ENCODE data around the gene SHB. TPM values are rescaled to one million over a fixed set of nuclear protein-coding genes. Genes with fewer than 3 reads are reported as not detected.

SHB gene
- total RNA-seq, 4 donors from 2014 or later, result 18.4 to 27.5 (median 22.0) TPM

DNA sequence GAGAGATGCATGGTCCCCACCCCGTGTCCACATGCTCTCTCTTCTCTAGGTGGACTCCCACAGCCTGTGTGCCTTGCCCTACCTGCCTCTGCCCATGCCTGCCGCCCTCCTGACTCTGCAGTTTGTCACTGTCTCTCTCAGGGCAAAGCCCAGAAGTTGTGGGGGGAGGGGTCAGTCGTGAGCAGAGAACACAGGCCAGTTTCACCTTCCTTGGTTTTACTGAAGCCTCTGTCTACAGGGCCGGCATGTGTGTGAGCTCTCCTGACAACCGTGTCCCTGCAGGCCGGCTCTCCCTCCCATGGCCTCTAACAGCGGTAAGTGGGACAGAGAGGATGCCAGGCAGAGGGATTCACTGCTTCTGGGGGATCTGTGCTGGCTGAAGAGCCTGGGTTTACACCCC, 121.6 kb downstream of the SHB start:
- H3K4me1 ChIP-seq, result peaks cover 16 to 21% of the 10 kb centered on the region in 2 donors
- no peak for DNase-seq
- 89 to 92% methylated on average over 7 of the region's 7 CpGs for WGBS, 2 donors

DNA sequence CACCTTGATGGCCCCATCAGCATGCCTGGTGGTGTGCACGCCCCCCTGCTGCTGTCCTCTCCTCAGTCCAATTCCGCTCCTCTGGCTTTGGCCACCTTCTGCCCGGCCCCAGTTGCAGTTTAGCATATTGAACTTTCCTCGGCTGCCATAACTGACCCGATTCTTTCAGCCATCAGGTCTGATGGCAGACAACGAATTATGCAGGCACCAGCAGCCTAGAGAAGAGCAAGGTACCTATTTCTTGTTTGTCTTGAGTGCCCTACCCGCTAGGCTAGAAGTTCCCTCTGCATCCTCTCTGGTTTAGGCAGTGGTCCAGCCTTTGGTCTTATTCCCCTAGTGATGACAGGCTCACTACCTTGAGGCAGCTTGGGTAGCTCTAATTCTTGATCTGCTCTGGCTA, 122.1 kb downstream of the SHB start:
- intact Hi-C loops (cut with DNase I), result loop anchor here (10.0 kb wide), 1 partner anchor 68 kb away; no protein-coding TSS in a partner anchor
- TF ChIP-seq POLR2A (IDR thresholded peaks at IDR 0.05), result no peak
- TF ChIP-seq, protein P1, sequence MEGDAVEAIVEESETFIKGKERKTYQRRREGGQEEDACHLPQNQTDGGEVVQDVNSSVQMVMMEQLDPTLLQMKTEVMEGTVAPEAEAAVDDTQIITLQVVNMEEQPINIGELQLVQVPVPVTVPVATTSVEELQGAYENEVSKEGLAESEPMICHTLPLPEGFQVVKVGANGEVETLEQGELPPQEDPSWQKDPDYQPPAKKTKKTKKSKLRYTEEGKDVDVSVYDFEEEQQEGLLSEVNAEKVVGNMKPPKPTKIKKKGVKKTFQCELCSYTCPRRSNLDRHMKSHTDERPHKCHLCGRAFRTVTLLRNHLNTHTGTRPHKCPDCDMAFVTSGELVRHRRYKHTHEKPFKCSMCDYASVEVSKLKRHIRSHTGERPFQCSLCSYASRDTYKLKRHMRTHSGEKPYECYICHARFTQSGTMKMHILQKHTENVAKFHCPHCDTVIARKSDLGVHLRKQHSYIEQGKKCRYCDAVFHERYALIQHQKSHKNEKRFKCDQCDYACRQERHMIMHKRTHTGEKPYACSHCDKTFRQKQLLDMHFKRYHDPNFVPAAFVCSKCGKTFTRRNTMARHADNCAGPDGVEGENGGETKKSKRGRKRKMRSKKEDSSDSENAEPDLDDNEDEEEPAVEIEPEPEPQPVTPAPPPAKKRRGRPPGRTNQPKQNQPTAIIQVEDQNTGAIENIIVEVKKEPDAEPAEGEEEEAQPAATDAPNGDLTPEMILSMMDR (IDR thresholded peaks at IDR 0.05), result no peak
- WGBS, 2 donors, result 94% methylated on average over 7 of the region's 7 CpGs

More for the DNA sequence above, 121.6 kb downstream of the SHB start:
- Histone ChIP-seq H3K9me3 (no peaks in the 10 kb centered on the region), H3K36me3 (no peaks in the 10 kb centered on the region), H3K27me3 (no peaks in the 10 kb centered on the region), H3K4me3 (replicated peaks in 1 of 3) (no peak overlapping the region), H3K27ac (no peak overlapping the region)
- no peak for TF ChIP-seq POLR2A (IDR thresholded peaks at IDR 0.05)
- TF ChIP-seq, protein P1 (IDR thresholded peaks at IDR 0.05), result no peak
- intact Hi-C loops (cut with DNase I), result loop anchor here (10.0 kb wide), 1 partner anchor 67 kb away; no protein-coding TSS in a partner anchor

DNA sequence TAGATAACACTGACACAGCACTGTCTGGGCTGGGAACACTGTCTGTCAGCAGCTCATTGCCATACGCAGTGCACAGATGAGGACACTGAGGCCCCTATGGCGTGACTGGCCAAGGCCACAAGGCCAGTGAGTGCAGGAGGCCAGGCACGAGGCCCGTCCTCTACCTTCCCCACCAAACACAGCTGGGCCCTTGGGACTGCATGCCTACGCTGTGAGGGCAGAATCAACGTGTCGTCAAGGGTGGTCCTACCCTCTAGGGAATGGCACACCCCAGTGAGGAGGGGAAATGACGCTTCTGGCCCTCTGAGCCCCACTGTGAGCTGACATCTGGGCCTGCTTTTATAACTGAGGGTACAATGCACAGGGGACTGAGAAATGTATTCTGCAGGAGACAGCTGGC, 123.0 kb downstream of the SHB start:
- Histone ChIP-seq H3K4me1 (peaks cover 16 to 21% of the 10 kb centered on the region in 2 donors), H3K36me3 (no peaks in the 10 kb centered on the region), H3K4me3 (replicated peaks in 1 of 3) (no peak overlapping the region), H3K27ac (no peak overlapping the region), H3K9me3 (no peaks in the 10 kb centered on the region), H3K27me3 (no peaks in the 10 kb centered on the region)
- no peak for TF ChIP-seq POLR2A (IDR thresholded peaks at IDR 0.05)
- TF ChIP-seq, protein P1 (IDR thresholded peaks at IDR 0.05), result no peak
- intact Hi-C loops (cut with DNase I), result loop anchor here (10.0 kb wide), 1 partner anchor 69 kb away; no protein-coding TSS in a partner anchor
- 91 to 98% methylated on average over 5 to 7 of the region's 8 CpGs for WGBS, 2 donors
- no peak for DNase-seq

More for the DNA sequence above, 122.1 kb downstream of the SHB start:
- Histone ChIP-seq H3K27ac (no peak overlapping the region), H3K36me3 (no peaks in the 10 kb centered on the region), H3K4me1 (peaks cover 16 to 21% of the 10 kb centered on the region in 2 donors), H3K9me3 (no peaks in the 10 kb centered on the region), H3K4me3 (replicated peaks in 1 of 3) (no peak overlapping the region), H3K27me3 (no peaks in the 10 kb centered on the region)
- no peak for DNase-seq

DNA sequence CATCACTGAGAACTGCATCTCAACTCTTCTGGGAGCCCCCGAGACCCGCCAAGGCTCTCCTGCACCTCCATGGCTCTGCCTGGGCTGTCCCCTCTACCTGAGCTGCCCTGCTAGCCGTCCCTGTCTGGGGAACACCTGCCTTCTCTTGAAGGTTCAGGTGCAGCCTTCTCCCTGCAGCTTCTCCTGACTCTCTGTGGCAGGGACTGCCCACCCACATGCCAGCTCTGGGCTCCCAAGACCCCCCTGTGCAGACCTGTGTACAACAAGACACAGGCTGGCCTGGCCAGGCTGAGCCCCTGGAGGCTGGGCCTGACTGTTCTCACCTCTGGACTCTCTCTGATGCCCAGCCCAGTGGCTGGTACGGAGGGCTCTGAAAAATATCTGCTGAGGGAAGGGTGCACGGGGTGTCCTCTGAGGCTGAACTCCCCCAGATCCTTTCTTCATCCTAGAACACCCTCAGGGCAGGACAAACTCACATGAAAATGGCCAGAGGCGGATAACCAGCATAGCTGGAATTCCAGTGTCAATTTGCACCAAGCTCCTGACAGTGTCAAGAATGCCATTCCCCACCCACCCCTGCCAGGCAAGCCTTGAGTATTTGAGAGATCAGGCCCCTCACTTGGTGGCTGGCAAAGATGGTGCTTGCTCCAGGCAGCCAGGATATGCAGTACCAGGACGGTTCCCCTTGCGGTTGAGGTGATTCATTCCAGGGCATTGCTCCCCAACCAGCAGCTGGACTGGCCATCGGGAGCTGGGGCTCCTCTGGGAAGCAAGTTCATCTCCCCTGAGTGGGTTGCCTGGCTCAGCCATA, 124.2 kb downstream of the SHB start:
- WGBS, 2 donors, result 76 to 91% methylated on average over 3 to 4 of the region's 9 CpGs
- Histone ChIP-seq H3K4me3 (replicated peaks in 1 of 3) (no peak overlapping the region), H3K9me3 (no peaks in the 10 kb centered on the region), H3K36me3 (no peaks in the 10 kb centered on the region), H3K27ac (no peak overlapping the region), H3K27me3 (no peaks in the 10 kb centered on the region), H3K4me1 (peaks cover 16 to 21% of the 10 kb centered on the region in 2 donors)
- intact Hi-C loops (cut with DNase I), result loop anchor here (10.0 kb wide), 1 partner anchor 70 kb away; no protein-coding TSS in a partner anchor
- no peak for TF ChIP-seq POLR2A (IDR thresholded peaks at IDR 0.05)
- TF ChIP-seq, protein P1 (IDR thresholded peaks at IDR 0.05), result no peak
- DNase-seq, result no peak

DNA sequence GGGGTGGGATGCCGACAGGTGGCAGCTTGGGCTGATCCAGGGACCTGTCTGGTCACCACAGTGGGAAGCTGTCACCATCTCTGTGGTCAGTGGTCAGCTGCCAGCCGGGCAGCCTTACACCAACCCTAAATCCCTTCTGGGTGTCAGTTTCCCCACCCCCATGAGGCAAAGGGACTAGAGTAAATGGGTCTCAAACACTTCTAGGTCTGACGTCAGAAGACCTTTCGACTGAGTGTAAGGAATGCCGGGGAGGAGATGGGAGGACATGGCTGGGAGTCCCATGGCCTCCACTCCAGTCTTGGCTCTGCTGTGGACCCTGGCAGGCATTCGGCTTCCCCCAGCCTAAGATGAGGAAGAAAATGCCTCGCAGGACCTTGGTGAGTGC, 124.8 kb downstream of the SHB start:
- no peaks in the 10 kb centered on the region for H3K36me3 ChIP-seq
- intact Hi-C loops (cut with DNase I), result loop anchor here (10.0 kb wide), 1 partner anchor 71 kb away; no protein-coding TSS in a partner anchor
- H3K4me1 ChIP-seq, result peaks cover 16 to 21% of the 10 kb centered on the region in 2 donors
- TF ChIP-seq POLR2A (IDR thresholded peaks at IDR 0.05), result no peak
- TF ChIP-seq, protein P1 (IDR thresholded peaks at IDR 0.05), result no peak
- 69 to 90% methylated on average over 4 to 6 of the region's 7 CpGs for WGBS, 2 donors
- H3K27me3 ChIP-seq, result no peaks in the 10 kb centered on the region
- no peak overlapping the region for H3K4me3 ChIP-seq (replicated peaks in 1 of 3)
- DNase-seq, result no peak
- no peaks in the 10 kb centered on the region for H3K9me3 ChIP-seq
- H3K27ac ChIP-seq, result peak overlapping the region in 2 of 3 donors; percentile 43 to 48

Data from thyroid gland (tissue), 4 donors.